Stimulated activated CD4-positive, alpha-beta T cell treated with anti-CD3 and anti-CD28 coated beads, Interleukin-1b, Interleukin-23, amount 100 ng/mL, for 24 hours (primary cell): ENCODE data around the gene SLC13A3.

Source experiments
- DNase-seq, 4 experiments: peaks; one replicate each; pipeline ENCODE4 v3.0.0-alpha.2; 2020; ENCODE audit warnings: low read depth in 4 of 4, low spot score in 1 of 4

The SLC13A3 gene

GRCh38 chr20:46637020-46637419, 14.2 kb downstream of the SLC13A3 start:
- no peak for DNase-seq

GRCh38 chr20:46636514-46636913, 14.7 kb downstream of the SLC13A3 start:
- no peak for DNase-seq

- DNase-seq = no peak
Measured at GRCh38 chr20:46635514-46636136, 15.6 kb downstream of the SLC13A3 start.

GRCh38 chr20:46634528-46634927, 16.7 kb downstream of the SLC13A3 start:
- no peak for DNase-seq

GRCh38 chr20:46631874-46632446, 19.3 kb downstream of the SLC13A3 start:
- DNase-seq = no peak

- no peak for DNase-seq
Measured at GRCh38 chr20:46631212-46631869, 19.9 kb downstream of the SLC13A3 start.

GRCh38 chr20:46630306-46630705, 21.0 kb downstream of the SLC13A3 start:
- no peak for DNase-seq

- DNase-seq = no peak
Measured at GRCh38 chr20:46629341-46629740, 21.9 kb downstream of the SLC13A3 start.

GRCh38 chr20:46627234-46627633, 24.0 kb downstream of the SLC13A3 start:
- no peak for DNase-seq

GRCh38 chr20:46626758-46627157, 24.5 kb downstream of the SLC13A3 start:
- DNase-seq = no peak

- DNase-seq = no peak
Measured at GRCh38 chr20:46625875-46626373, 25.3 kb downstream of the SLC13A3 start.

- DNase-seq = no peak
Measured at GRCh38 chr20:46624946-46625345, 26.3 kb downstream of the SLC13A3 start.

- DNase-seq = no peak
Measured at GRCh38 chr20:46622165-46622564, 29.1 kb downstream of the SLC13A3 start.

GRCh38 chr20:46621492-46621891, 29.8 kb downstream of the SLC13A3 start:
- no peak for DNase-seq

- no peak for DNase-seq
Measured at GRCh38 chr20:46619445-46619844, 31.8 kb downstream of the SLC13A3 start.

- DNase-seq = no peak
Measured at GRCh38 chr20:46618316-46619100, 32.8 kb downstream of the SLC13A3 start.

GRCh38 chr20:46614503-46614902, 36.8 kb downstream of the SLC13A3 start:
- no peak for DNase-seq

GRCh38 chr20:46610145-46610544, 41.1 kb downstream of the SLC13A3 start:
- no peak for DNase-seq

GRCh38 chr20:46609043-46609442, 42.2 kb downstream of the SLC13A3 start:
- no peak for DNase-seq

GRCh38 chr20:46607849-46608497, 43.3 kb downstream of the SLC13A3 start:
- DNase-seq = no peak

GRCh38 chr20:46607191-46607848, 43.9 kb downstream of the SLC13A3 start:
- no peak for DNase-seq
